GM12865 (cell line): ENCODE measurements around the gene VAC14.

Experiments
- DNase-seq: peaks from one replicate; pipeline ENCODE4 v3.0.0; 2010; ENCODE audit warnings: low read depth
- H3K4me3 ChIP-seq: 2 replicates; pipeline ENCODE4 v1.5.1; 2011; ENCODE audit warnings: mild to moderate bottlenecking, low read depth, low read length, control low read depth
- TF ChIP-seq, protein P1 (sequence below): IDR thresholded peaks from 2 replicates; pipeline ENCODE4 v1.5.1; 2011; ENCODE audit warnings: low read length, control low read depth, low read depth, inconsistent platforms; ENCODE audit not compliant: insufficient read depth; ENCODE audit errors: missing control alignments

Gene VAC14

DNA sequence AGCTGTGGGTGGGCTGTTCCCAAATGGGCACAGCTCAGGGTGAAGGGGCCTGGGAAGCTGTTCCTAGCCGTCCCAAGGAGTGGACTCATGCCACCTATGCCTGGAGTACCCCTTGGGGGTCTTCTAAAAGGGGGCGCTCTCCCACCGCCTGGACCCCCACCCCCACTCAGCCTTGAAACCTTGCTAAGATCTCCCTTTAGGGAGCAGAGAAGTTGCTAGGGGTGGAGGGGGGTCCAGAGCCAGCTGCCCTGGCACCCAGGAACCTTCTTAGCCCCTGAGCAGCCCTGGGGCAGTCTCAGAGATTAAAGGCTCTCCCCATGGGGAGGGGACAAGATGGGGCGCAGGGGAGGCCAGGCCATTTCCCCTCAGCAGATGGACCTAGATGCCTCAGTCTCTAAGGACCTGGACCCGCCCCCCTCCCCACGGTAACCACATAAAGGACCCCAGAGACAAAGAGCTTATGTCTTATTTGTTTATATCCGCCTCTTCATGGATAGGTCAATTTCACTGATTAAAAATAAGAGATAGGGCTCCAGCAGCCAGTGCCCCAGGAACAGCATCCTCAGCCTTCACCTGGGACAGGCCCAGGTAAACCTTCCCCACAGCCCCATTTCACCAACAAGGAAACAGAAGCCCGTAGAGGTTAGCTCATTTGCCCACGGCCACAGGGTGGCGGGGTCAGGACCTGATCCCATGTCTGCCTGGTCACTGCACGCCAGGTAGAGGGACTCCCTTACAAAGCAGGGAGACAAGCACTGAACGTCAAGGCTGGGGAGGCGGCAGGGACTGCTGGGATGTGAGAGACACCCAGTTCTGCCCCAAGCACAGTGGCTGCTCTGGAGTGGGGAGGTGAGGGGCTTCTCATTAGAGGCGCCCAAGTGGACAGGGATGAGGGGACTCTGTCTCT is 118.5 kb downstream of the VAC14 start:
- no peak overlapping the region for H3K4me3 ChIP-seq
- TF ChIP-seq, protein P1, sequence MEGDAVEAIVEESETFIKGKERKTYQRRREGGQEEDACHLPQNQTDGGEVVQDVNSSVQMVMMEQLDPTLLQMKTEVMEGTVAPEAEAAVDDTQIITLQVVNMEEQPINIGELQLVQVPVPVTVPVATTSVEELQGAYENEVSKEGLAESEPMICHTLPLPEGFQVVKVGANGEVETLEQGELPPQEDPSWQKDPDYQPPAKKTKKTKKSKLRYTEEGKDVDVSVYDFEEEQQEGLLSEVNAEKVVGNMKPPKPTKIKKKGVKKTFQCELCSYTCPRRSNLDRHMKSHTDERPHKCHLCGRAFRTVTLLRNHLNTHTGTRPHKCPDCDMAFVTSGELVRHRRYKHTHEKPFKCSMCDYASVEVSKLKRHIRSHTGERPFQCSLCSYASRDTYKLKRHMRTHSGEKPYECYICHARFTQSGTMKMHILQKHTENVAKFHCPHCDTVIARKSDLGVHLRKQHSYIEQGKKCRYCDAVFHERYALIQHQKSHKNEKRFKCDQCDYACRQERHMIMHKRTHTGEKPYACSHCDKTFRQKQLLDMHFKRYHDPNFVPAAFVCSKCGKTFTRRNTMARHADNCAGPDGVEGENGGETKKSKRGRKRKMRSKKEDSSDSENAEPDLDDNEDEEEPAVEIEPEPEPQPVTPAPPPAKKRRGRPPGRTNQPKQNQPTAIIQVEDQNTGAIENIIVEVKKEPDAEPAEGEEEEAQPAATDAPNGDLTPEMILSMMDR, result no peak
- no peak for DNase-seq

DNA sequence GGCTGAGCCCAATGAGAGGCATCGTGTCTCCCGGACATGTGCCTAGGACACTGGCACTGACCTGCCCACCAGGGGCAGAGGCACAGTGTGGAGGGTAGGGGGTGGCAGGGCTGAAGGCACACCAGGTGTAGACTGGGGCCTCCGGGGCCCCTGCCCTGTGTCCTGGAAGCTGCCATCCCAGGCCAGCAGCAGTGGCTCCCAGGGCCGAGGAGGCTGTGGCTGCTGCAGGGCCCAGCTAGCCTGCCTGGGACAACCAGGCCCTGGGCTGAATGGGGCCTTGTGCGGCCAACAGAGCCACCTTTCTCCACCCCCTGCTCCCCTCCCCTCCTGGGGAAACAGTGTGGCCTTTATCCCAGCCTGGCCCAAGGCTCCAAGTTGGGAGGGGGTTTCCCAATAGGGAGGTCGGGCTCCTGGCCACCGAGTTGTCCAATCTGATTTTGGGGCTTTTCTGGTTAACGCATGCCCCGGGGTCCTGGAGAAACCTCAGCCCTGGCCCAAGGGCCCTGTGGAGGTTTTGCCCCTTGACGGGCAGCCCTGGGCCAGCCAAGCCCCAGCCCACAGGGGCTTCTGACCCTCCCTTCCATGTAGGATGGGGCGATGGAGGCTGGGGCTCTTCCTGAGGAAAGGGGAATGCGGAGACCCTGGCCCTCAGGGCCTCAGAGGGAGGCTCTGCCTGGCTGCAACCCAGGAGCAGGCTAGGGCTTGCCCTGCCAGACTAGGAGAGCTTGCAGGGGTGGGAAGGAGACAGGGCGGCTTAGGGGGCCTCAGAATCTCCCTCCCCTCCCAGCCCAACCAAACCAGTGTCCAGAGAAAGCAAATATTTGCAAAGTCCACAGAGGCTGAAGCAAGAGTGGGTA is 119.3 kb downstream of the VAC14 start:
- DNase-seq, result no peak
- TF ChIP-seq, protein P1, result no peak
- H3K4me3 ChIP-seq, result no peak overlapping the region

DNA sequence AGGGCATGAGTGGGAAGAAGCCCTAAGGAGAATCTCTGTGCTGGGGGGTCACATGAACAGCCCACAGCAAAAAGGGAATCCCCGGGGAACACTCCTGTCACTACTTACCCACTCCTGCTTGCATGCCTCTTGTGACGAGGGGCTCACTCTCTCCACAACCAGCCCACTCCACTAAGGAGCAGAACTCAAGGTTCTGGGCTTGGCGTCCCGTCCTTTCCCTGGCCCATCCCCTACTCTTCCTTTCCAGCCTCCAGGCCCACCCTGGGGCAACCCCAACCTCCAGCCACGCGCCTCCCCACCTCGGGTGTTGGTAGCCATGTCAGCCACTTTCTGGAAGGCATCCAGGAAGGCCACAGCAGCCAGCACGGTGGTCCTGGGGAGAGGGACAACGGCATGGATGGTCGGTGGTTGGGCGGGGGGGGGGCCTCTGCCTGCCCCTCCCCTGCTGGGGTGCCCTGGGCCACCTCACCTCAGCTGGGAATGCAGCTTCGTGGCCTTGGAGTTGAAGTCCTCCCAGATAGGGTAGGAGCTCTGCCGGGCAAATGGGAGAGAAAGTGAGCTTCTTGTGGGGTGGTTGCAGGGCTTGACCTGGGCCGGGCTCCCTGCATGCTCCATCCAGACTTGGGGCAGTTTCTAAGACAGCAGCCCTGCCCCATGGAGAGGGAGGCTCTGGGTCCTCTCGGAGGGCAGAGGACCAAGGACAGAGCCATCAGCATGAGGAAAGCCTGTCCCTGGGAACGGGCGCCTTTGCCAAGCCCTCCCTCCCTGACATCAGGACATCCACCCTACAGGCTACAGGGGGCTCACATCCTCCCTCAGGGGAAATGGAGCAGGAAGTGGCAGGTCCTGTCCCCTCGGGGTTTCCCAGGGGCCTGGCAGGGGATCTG is 120.2 kb downstream of the VAC14 start:
- no peak for DNase-seq
- TF ChIP-seq, protein P1, result no peak
- H3K4me3 ChIP-seq, result no peak overlapping the region

DNA sequence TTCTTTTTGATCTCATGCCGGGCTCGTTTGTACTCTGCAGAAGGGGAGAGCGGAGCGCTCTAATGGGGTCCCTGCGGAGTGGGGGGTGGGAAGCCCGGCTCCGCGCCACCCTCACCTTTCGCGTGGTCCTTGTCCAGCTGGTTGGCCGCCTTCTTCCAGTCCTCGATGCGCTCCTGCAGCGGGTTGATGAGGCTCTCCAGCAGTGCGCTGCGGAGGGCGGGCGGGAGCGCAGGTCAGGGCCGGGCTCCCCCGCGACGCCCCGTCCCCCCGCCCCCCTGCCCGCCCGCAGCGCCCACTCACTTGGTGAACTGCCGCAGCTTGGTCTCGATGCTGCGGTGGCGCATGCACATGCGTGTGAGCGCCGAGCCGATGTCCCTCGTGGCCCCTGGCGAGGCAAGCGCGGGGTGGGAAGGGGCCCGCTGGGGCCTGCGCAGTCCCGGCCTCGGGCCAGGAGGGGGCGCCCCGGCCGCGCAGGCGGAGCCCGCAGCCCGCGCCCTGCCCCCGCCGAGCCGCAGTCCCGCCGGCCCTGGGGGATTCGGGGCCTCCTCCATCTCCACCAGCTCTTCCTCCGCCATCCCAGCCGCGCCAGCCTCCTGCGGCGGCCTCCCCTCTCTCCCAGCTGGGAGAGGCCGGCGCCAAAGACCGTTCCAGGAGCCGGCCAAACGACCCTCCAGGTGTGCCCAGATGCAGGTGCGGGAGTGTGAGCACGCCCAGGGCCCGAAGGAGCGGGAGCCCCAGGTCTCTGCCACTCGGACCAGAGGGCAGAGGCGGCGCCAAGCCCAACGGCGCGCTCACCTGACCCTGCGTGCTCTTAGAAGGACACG is 121.1 kb downstream of the VAC14 start:
- no peak overlapping the region for H3K4me3 ChIP-seq
- TF ChIP-seq, protein P1, result peak; percentile 46
- no peak for DNase-seq

DNA sequence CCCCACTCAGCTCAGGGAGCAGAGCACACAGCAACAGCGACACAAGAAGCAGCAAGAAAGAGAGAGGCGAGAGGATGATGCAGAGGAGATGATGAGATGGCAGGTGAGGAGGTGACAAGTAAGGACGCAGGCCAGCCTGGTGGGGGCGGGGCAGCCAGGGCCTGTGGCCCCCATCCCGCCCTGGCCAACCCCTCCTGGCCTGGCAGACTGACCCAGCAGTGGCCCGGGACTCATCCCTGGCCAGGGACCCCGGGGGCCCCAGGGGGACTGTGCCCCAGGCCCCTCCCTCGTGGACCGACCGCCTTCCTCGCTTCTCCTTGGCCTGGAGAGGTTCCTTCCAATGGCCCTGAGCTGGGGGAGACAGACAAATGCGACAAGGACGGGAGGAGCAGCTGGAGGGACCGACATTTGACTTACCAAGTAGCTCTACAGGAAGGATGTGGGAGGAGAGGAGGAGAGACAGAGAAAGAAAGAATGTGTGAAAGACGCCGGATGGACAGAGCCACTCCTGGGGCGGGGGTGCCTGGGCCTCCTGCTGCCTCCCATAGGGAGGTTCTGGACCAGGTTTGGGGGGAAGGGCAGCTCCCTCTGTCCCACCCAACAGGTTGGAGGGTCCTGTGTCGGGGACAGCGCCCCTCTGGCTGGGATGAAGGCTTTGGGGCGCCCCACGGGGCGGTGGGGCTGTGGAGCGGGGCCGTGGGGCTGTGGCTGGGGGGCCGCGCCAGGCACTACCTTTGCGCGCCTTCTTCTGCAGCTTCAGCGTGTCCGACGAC is 121.9 kb downstream of the VAC14 start:
- H3K4me3 ChIP-seq, result no peak overlapping the region
- TF ChIP-seq, protein P1, result no peak
- DNase-seq, result no peak
